Stimulated activated naive CD4-positive, alpha-beta T cell treated with Interleukin-2 at 50 U/mL for 16 hours (primary cell): Measurements from ENCODE around the gene RETREG3.

ENCODE experiments used
- DNase-seq: peaks from one replicate; lab custom pipeline; 2025; lab: John Stamatoyannopoulos, UW

Gene RETREG3

GRCh38 chr17:42530952-42531454 lies 78.2 kb downstream of the RETREG3 start:
- DNase-seq = no peak
